Loucy (cell line): ENCODE measurements around the gene MOB3C.

ENCODE experiments used
- EZH2phosphoT487 ChIP-seq: fragments of 200-600 bp; IDR thresholded peaks from 2 replicates; pipeline ENCODE4 v1.6.1; 2018; ENCODE audit warnings: antibody characterized with exemption, mild to moderate bottlenecking, moderate library complexity, borderline replicate concordance
- TF ChIP-seq, protein P1 (sequence below): fragments of 200-600 bp; sonication (generic); conservative IDR thresholded peaks from 2 replicates; pipeline ENCODE4 v1.5.1; 2014; ENCODE audit warnings: mild to moderate bottlenecking, antibody characterized with exemption, low read length

DNA sequence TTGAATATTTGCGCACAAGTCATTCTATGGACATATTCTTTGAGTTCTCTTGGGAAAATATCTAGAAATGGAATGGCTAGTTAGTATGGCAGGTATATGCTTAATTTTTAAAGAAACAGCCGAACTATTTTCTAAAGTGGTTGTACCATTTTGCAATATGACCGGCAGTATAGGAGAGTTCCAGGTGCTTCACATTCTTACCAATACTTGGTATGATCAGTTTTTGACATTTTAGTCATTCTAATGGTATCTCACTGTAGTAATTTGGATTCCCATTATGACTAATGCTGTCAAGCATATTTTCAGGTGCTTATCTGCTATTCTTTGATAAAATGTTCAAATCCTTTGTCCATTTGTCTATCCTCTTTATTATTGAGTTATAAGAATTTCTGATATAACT is 31.0 kb upstream of the MOB3C start:
- TF ChIP-seq, protein P1, sequence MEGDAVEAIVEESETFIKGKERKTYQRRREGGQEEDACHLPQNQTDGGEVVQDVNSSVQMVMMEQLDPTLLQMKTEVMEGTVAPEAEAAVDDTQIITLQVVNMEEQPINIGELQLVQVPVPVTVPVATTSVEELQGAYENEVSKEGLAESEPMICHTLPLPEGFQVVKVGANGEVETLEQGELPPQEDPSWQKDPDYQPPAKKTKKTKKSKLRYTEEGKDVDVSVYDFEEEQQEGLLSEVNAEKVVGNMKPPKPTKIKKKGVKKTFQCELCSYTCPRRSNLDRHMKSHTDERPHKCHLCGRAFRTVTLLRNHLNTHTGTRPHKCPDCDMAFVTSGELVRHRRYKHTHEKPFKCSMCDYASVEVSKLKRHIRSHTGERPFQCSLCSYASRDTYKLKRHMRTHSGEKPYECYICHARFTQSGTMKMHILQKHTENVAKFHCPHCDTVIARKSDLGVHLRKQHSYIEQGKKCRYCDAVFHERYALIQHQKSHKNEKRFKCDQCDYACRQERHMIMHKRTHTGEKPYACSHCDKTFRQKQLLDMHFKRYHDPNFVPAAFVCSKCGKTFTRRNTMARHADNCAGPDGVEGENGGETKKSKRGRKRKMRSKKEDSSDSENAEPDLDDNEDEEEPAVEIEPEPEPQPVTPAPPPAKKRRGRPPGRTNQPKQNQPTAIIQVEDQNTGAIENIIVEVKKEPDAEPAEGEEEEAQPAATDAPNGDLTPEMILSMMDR, result no peak
- no peak for TF ChIP-seq EZH2phosphoT487
